Cerebellar nuclear complex (tissue), 1 donor: ENCODE results near the gene SORD.
"Not testable (repeated sequence)": the region's sequence is repeated elsewhere in the genome, so short reads cannot be mapped to it uniquely, and the experiment has no call there.

Source experiments
- DNase-seq, 2 experiments: peaks; one replicate each; lab custom pipeline; 2025; lab: John Stamatoyannopoulos, UW

The SORD gene

GRCh38 chr15:45062301-45062700, 39.3 kb downstream of the SORD start:
- not testable (repeated sequence) for DNase-seq

GRCh38 chr15:45064386-45064785, 41.4 kb downstream of the SORD start:
- no peak for DNase-seq

- not testable (repeated sequence) for DNase-seq
These were observed 47.0 kb downstream of the SORD start for GRCh38 chr15:45069942-45070360.

- not testable (repeated sequence) for DNase-seq
These were observed 50.6 kb downstream of the SORD start for GRCh38 chr15:45073602-45074001.

GRCh38 chr15:45075440-45076320, 52.7 kb downstream of the SORD start:
- DNase-seq = not testable (repeated sequence)

- not testable (repeated sequence) for DNase-seq
These were observed 54.4 kb downstream of the SORD start for GRCh38 chr15:45077391-45077790.

- not testable (repeated sequence) for DNase-seq
These were observed 56.2 kb downstream of the SORD start for GRCh38 chr15:45079201-45079600.

GRCh38 chr15:45079628-45080246, 56.7 kb downstream of the SORD start:
- not testable (repeated sequence) for DNase-seq

- DNase-seq = peak in 1 of 2 experiments; percentile 6
These were observed 57.6 kb downstream of the SORD start for GRCh38 chr15:45080593-45080992.

GRCh38 chr15:45082412-45082811, 59.4 kb downstream of the SORD start:
- DNase-seq = not testable (repeated sequence)

- DNase-seq = no peak
These were observed 60.2 kb downstream of the SORD start for GRCh38 chr15:45083223-45083622.

- DNase-seq = no peak
These were observed 61.2 kb downstream of the SORD start for GRCh38 chr15:45084163-45084562.

GRCh38 chr15:45087513-45087912, 64.5 kb downstream of the SORD start:
- DNase-seq = no peak

GRCh38 chr15:45088801-45089711, 66.1 kb downstream of the SORD start:
- no peak for DNase-seq

- no peak for DNase-seq
These were observed 66.8 kb downstream of the SORD start for GRCh38 chr15:45089712-45090373.

GRCh38 chr15:45091161-45091560, 68.2 kb downstream of the SORD start:
- no peak for DNase-seq

GRCh38 chr15:45091576-45091975, 68.6 kb downstream of the SORD start:
- no peak for DNase-seq

GRCh38 chr15:45093013-45093412, 70.0 kb downstream of the SORD start:
- no peak for DNase-seq

GRCh38 chr15:45093622-45094357, 70.8 kb downstream of the SORD start:
- no peak for DNase-seq

- no peak for DNase-seq
These were observed 71.3 kb downstream of the SORD start for GRCh38 chr15:45094358-45094730.

GRCh38 chr15:45095661-45096060, 72.7 kb downstream of the SORD start:
- DNase-seq = no peak
